HepG2 (cell line): ENCODE measurements around the gene CEACAM16. TPM values are rescaled to one million over a fixed set of nuclear protein-coding genes. Genes with fewer than 3 reads are reported as not detected.

Experiments
- ADNP ChIP-seq: sonication (generic); formaldehyde crosslinking; IDR thresholded peaks from 2 replicates; pipeline ENCODE4 v1.4.0; 2020; ENCODE audit warnings: missing genetic modification reagents
- EP300 ChIP-seq, 3 experiments: sonication (generic) in 1 of 3; formaldehyde crosslinking in 1 of 3; IDR thresholded peaks; 2 replicates each; pipeline versions ENCODE4 v1.5.1 to v1.6.1; 2011 to 2020; ENCODE audit warnings: low read depth in 2 of 3, low read length in 2 of 3, borderline replicate concordance in 1 of 3, improper control_type of control experiment in 1 of 3, mild to moderate bottlenecking in 1 of 3, missing genetic modification reagents in 1 of 3, moderate library complexity in 1 of 3
- HINFP ChIP-seq: sonication (generic); formaldehyde crosslinking; IDR thresholded peaks from 2 replicates; pipeline ENCODE4 v1.4.0; 2020; ENCODE audit warnings: low read depth, mild to moderate bottlenecking, missing genetic modification reagents
- HOXA3 ChIP-seq: sonication (generic); formaldehyde crosslinking; IDR thresholded peaks from 2 replicates; pipeline ENCODE4 v1.5.0; 2020; ENCODE audit warnings: missing genetic modification reagents
- KLF12 ChIP-seq: sonication (generic); formaldehyde crosslinking; IDR thresholded peaks from 2 replicates; pipeline ENCODE4 v1.4.0; 2020; ENCODE audit warnings: missing genetic modification reagents, borderline replicate concordance
- MED1 ChIP-seq: sonication (generic); formaldehyde crosslinking; IDR thresholded peaks from 2 replicates; pipeline ENCODE4 v1.4.0; 2020; ENCODE audit warnings: missing genetic modification reagents
- MYC ChIP-seq: sonication (generic); formaldehyde crosslinking; IDR thresholded peaks from 2 replicates; pipeline ENCODE4 v1.9.0; 2021; ENCODE audit warnings: missing genetic modification reagents, borderline replicate concordance
- NR2C2 ChIP-seq: sonication (generic); formaldehyde crosslinking; IDR thresholded peaks from 2 replicates; pipeline ENCODE4 v1.4.0; 2020; ENCODE audit warnings: missing genetic modification reagents, mild to moderate bottlenecking, moderate library complexity, borderline replicate concordance
- NR2F6 ChIP-seq, 2 experiments: IDR thresholded peaks; 2 replicates each; pipeline ENCODE4 v1.6.1; 2016; ENCODE audit warnings: antibody characterized with exemption in 1 of 2, mild to moderate bottlenecking in 1 of 2
- PAF1 ChIP-seq: IDR thresholded peaks from 2 replicates; pipeline ENCODE4 v1.6.1; 2016; ENCODE audit warnings: missing genetic modification reagents, missing compliant biosample characterization
- POGK ChIP-seq: sonication (generic); formaldehyde crosslinking; conservative IDR thresholded peaks from 2 replicates; pipeline ENCODE4 v1.8.0; 2022; ENCODE audit warnings: mild to moderate bottlenecking, moderate library complexity, missing genetic modification reagents
- STAT6 ChIP-seq: sonication (generic); formaldehyde crosslinking; IDR thresholded peaks from 2 replicates; pipeline ENCODE4 v1.4.0; 2020; ENCODE audit warnings: missing genetic modification reagents, mild to moderate bottlenecking, borderline replicate concordance
- TAF15 ChIP-seq: fragments of 200-400 bp; formaldehyde crosslinking; IDR thresholded peaks from one replicate; pipeline ENCODE4 v1.6.1; 2018; ENCODE audit warnings: mild to moderate bottlenecking, low read depth, low read length; ENCODE audit not compliant: poor library complexity, severe bottlenecking
- TERF1 ChIP-seq: sonication (generic); formaldehyde crosslinking; IDR thresholded peaks from 2 replicates; pipeline ENCODE4 v1.8.0; 2022; ENCODE audit warnings: mild to moderate bottlenecking, missing genetic modification reagents, moderate library complexity
- THYN1 ChIP-seq: sonication (generic); formaldehyde crosslinking; IDR thresholded peaks from 2 replicates; pipeline ENCODE4 v1.8.1; 2023; ENCODE audit warnings: low read depth, mild to moderate bottlenecking, moderate library complexity, missing genetic modification reagents, borderline replicate concordance
- TRIM24 ChIP-seq: sonication (generic); formaldehyde crosslinking; IDR thresholded peaks from 2 replicates; pipeline ENCODE4 v1.8.0; 2022; ENCODE audit warnings: mild to moderate bottlenecking, missing genetic modification reagents
- ZFP36 ChIP-seq: fragments of 150-350 bp; IDR thresholded peaks from 2 replicates; pipeline ENCODE4 v1.6.1; 2018; ENCODE audit warnings: borderline replicate concordance, low read length, low read depth; ENCODE audit not compliant: partially characterized antibody
- ZFY ChIP-seq: sonication (generic); formaldehyde crosslinking; IDR thresholded peaks from 2 replicates; pipeline ENCODE4 v1.4.0; 2020; ENCODE audit warnings: missing genetic modification reagents
- ZNF205 ChIP-seq: IDR thresholded peaks from 2 replicates; pipeline ENCODE4 v1.6.1; 2018; ENCODE audit warnings: missing biosample characterization, missing genetic modification reagents
- ZNF329 ChIP-seq: sonication (generic); formaldehyde crosslinking; IDR thresholded peaks from 2 replicates; pipeline ENCODE4 v1.9.0; 2021; ENCODE audit warnings: low read depth, mild to moderate bottlenecking, missing genetic modification reagents
- polyA plus RNA-seq, 8 experiments: library from polyadenylated mRNA; depleted of rRNA in 3 of 8; stranded (reverse) in 7 of 8; unstranded in 1 of 8; fragments of >200 nt; fragmentation: Illumina TruSeq in 4 of 8; extraction: Trizol in 4 of 8; gene quantifications; 2 replicates each; pipeline versions ENCODE4 v1.2.1 to v1.2.3, GENCODE V29; 2011 to 2016; ENCODE audit warnings: low read depth in 4 of 8, missing spikeins in 1 of 8, mixed read lengths in 1 of 8; ENCODE audit not compliant: insufficient read depth in 1 of 8
- total RNA-seq, 5 experiments: library from RNA; depleted of rRNA; stranded (reverse); fragments of >200 nt; fragmentation: Illumina TruSeq; extraction: Trizol; gene quantifications; 2 replicates each; pipeline ENCODE4 v1.2.3, GENCODE V29; 2016; ENCODE audit warnings: low read depth in 1 of 5

The CEACAM16 gene
- total and polyA plus RNA-seq, 2 of the 13 experiments (the other 11 are each of a cell fraction or from before 2014, with no cell fraction given): not detected

GRCh38 chr19:44722131-44723121, 23.5 kb downstream of the CEACAM16 start (continued):
- TF ChIP-seq MYC (CRISPR knock-in tag): 0 out of 2 replicates have a peak, but pooled peaks have one; percentile 27
- TF ChIP-seq POGK (CRISPR knock-in tag): no peak
- TF ChIP-seq THYN1: no peak
- TF ChIP-seq MED1 (CRISPR knock-in tag): peak; percentile 34; the same call in 1 of the 2 replicates
- TF ChIP-seq HINFP: no peak
- 0 out of 2 replicates have a peak, but pooled peaks have one; percentile 25 for TF ChIP-seq ADNP (CRISPR knock-in tag)
- peak in 1 of 2 experiments; percentile 32; a peak in 1 of 4 replicates for TF ChIP-seq EP300 (IDR thresholded peaks at IDR 0.05; ENCODE audit: low read depth in 2 of 2, low read length in 2 of 2)
- no peak for TF ChIP-seq EP300 (CRISPR knock-in tag; IDR thresholded peaks at IDR 0.05; ENCODE audit: borderline replicate concordance)
- peak; percentile 16; the same call in 1 of the 2 replicates for TF ChIP-seq NR2F6 (IDR thresholded peaks at IDR 0.05)
- no peak for TF ChIP-seq NR2F6 (CRISPR knock-in tag; IDR thresholded peaks at IDR 0.05)
- TF ChIP-seq ZFP36: peak; percentile 88
- 0 out of 2 replicates have a peak, but pooled peaks have one; percentile 53 for TF ChIP-seq ZNF205 (CRISPR knock-in tag)
- 0 out of 2 replicates have a peak, but pooled peaks have one; percentile 20 for TF ChIP-seq KLF12 (CRISPR knock-in tag)
- TF ChIP-seq STAT6: no peak
- 0 out of 2 replicates have a peak, but pooled peaks have one; percentile 12 for TF ChIP-seq HOXA3 (CRISPR knock-in tag)
- no peak for TF ChIP-seq NR2C2 (CRISPR knock-in tag)
- TF ChIP-seq TAF15: no peak
- no peak for TF ChIP-seq ZNF329 (CRISPR knock-in tag)
- TF ChIP-seq TRIM24: no peak
- no peak for TF ChIP-seq PAF1 (CRISPR knock-in tag)
- TF ChIP-seq ZFY (CRISPR knock-in tag): no peak
- no peak for TF ChIP-seq TERF1 (CRISPR knock-in tag)
